HG03378 (cell line): ENCODE results near the gene MGRN1.
"Not testable (repeated sequence)": the region's sequence is repeated elsewhere in the genome, so short reads cannot be mapped to it uniquely, and the experiment has no call there.

Experiments
- ATAC-seq: cut with Tn5 transposase; IDR thresholded peaks from one replicate; pipeline ENCODE4 v1.9.1; 2021; ENCODE audit warnings: mild to moderate bottlenecking, moderate library complexity; ENCODE audit not compliant: unreplicated experiment

The MGRN1 gene

DNA sequence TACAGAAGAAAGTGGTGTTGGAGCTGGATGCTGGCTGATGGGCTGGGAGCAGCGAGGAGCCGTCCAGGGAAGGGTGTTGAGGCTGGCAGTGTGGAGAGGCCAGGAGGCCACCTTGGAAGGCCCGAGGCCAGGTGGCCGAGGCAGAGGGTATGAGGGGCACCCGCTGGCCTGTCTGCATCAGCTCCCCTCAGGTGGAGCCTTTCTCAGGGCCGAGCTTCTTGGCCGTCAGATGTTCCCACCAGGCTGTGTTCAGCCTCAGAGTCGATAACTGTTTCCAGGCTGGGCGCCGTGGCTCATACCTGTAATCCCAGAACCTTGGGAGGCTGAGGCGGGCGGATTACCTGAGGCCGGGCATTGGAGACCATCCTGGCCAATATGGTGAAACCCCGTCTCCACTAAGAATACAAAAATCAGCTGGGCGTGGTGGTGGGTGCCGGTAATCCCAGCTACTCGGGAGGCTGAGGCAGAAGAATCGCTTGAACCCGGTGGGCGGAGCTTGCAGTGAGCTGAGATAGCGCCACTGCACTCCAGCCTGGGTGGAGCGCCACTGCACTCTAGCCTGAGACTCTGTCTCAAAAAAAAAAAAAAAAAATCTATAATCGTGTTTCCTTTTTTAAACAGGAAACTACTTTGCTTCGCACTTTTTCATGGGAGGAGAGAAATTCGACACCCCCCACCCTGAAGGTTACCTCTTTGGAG is 25.3 kb downstream of the MGRN1 start:
- no peak for ATAC-seq

DNA sequence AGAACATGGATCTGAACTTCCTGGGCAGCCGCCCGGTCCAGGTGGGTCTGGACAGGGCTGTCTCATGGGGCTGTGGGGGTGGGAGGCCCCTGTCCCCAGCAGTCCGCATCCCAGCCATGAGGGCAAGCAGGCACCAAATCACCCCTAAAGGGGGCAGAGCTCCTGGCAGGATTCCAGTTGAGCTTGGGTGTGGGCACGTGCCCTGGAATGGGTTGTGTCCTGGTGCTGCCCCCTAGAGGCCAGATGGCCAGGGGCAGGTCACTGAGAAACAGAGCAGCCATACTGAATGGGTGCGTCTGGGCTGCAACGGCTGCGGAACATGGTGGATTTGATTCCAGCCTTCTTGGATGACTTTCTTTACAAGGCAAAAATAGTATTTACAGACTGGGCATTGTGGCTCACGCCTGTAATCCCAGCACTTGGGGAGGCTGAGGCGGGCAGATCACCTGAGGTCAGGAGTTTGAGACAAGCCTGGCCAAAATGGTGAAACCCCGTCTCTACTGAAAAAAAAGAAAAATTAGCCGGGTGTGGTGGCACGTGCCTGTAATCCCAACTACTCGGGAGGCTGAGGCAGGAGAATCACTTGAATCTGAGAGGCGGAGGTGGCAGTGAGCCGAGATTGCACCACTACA is 25.9 kb downstream of the MGRN1 start:
- not testable (repeated sequence) for ATAC-seq

GRCh38 chr16:4651827-4652226 is 27.2 kb downstream of the MGRN1 start:
- no peak for ATAC-seq

DNA sequence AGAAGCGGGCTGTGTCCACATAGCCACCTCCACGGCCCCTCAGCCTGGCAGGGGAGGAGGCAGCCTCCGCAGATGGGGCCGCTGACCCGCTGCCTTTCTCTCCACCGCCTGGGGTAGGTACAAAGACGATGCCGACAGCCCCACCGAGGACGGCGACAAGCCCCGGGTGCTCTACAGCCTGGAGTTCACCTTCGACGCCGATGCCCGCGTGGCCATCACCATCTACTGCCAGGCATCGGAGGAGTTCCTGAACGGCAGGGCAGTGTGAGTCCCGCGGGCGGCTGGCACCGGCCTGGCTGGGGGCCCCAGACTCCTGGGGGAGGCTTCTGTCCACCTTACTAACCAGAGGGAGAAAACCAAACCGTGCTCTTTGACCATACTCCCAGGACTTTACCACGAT is 27.9 kb downstream of the MGRN1 start:
- ATAC-seq, result no peak

GRCh38 chr16:4654011-4654963 is 29.7 kb downstream of the MGRN1 start:
- ATAC-seq, result no peak

- no peak for ATAC-seq
Observed at GRCh38 chr16:4654964-4655590, 30.5 kb downstream of the MGRN1 start.

DNA sequence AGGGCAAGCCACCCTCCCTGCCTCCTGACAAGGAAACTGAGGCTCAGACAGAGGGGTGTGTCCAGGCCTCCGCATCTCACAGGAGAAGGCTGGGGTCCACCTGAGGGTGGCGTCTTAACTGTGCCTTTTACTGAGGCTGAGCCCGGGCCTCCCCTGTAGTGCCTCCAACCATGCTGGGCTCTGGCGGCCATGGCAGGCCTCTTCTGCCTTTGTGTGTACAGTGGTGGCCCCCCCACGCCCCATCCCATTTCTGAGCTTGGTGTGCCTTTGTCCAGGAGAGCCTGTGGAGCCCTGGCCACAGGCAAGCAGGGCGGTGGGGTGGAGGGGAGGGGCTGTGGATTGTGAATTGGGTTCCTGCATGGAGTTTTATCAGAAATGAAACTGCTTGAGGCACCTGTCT is 31.2 kb downstream of the MGRN1 start:
- ATAC-seq, result no peak

GRCh38 chr16:4656221-4656620 is 31.6 kb downstream of the MGRN1 start:
- no peak for ATAC-seq

- no peak for ATAC-seq
Observed at GRCh38 chr16:4656695-4657686, 32.4 kb downstream of the MGRN1 start.

GRCh38 chr16:4659363-4660353 is 35.0 kb downstream of the MGRN1 start:
- no peak for ATAC-seq

- no peak for ATAC-seq
Observed at GRCh38 chr16:4660454-4661007, 35.9 kb downstream of the MGRN1 start.

- ATAC-seq, result no peak
Observed at GRCh38 chr16:4661661-4662060, 37.0 kb downstream of the MGRN1 start.

DNA sequence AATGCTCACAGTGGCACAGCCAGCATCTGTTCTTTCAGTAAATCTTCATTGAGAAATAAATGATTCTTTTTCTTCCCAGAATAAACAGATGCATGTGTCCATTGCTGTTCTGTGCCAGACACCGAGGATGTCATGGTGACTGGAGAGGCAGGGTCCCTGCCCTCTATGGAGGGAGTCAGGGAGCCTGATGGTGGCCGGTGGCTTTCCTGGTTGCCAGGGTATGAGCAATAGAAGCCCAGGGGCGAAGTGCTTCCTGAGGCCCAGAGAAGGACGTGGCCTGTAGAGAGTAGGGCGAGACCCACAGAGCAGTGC is 38.8 kb downstream of the MGRN1 start:
- ATAC-seq, result no peak

DNA sequence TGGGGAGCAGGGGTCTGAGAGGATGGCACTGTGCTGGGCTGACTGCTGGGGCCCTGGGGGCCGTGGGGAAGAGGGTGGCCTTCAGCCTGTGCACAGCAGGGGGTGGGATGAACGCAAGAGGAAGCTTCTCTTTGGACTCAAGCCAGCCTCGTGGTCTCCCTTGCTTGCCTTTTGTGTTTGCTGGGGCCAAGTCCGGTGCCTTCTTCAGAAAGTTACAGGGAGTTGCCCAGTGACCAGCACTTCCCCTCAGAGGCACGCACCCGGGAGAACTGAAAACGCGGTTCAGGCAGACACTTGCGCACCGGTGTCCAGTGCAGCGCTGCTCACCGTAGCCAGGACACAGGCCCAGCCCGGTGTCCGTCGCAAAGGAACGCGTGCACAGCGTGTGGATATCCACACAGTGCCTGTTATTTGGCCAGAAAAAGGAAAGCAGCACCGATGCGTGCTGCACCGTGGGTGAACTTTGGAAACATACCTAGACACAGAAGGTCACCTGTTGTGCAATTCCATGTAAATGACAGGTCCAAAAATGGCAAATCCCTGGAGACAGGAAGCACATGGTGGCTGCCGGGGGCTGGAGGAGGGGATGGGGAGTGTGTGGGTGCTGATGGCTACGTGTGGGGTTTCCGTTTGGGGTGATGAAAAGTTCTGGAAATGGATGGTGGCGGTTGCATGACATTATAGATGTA is 39.3 kb downstream of the MGRN1 start:
- ATAC-seq, result no peak

GRCh38 chr16:4664538-4665418 is 40.2 kb downstream of the MGRN1 start:
- no peak for ATAC-seq

DNA sequence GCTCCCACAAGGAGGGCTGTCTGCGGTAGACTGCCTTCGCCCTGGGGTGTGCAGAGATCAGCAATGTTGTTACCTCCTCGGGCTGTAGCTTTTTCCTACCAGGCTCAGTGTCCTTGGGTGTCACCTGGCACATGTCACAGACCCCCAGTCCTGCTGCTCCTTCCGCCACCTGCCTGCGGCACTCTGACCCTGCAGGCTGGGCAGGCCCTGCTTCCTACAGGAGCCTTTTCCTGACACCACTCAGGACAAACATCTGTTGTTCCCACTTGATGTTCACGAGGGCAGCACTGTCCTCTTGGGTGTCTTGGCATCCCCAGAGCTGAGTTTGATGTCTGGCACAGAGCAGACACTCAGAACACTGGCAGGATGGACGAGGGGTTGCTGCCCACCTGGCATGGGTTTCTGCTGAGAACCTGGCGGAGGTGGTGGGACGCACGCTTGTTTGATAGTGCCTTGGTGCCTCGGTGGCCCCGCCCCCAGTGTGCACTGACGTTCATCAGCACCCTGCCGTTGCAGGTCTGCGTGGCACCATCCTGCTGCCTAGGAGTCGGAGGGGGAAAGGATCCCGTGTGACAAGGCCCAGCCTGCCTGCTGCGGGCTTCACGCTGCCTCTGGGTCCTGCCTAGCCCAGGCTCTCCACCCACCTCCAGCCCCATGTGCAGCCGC is 42.0 kb downstream of the MGRN1 start:
- ATAC-seq, result no peak
